ENCODE measurements around the gene ATP1B2.

Gene ATP1B2

DNA sequence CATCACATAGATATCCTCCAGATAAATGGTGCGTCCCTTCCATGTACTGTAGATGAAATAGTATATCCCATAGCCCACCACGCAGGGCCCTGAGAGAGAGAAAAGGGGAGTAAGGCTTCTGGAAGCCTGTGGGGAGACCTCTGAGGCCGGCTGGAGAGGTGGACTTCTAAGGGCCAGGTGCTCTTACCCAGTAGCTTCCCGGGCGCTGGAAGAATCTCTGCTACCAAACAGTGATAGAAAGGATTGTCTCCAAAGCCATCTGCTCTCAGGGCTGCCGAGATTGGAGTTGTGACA is 23.8 kb upstream of the ATP1B2 start:
- H3K4me3 ChIP-seq (ENCODE audit: low read depth, low read length): peak overlapping the region; percentile 86
- TF ChIP-seq, protein P1, sequence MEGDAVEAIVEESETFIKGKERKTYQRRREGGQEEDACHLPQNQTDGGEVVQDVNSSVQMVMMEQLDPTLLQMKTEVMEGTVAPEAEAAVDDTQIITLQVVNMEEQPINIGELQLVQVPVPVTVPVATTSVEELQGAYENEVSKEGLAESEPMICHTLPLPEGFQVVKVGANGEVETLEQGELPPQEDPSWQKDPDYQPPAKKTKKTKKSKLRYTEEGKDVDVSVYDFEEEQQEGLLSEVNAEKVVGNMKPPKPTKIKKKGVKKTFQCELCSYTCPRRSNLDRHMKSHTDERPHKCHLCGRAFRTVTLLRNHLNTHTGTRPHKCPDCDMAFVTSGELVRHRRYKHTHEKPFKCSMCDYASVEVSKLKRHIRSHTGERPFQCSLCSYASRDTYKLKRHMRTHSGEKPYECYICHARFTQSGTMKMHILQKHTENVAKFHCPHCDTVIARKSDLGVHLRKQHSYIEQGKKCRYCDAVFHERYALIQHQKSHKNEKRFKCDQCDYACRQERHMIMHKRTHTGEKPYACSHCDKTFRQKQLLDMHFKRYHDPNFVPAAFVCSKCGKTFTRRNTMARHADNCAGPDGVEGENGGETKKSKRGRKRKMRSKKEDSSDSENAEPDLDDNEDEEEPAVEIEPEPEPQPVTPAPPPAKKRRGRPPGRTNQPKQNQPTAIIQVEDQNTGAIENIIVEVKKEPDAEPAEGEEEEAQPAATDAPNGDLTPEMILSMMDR (IDR thresholded peaks at IDR 0.05; ENCODE audit: low read depth, low read length): no peak

DNA sequence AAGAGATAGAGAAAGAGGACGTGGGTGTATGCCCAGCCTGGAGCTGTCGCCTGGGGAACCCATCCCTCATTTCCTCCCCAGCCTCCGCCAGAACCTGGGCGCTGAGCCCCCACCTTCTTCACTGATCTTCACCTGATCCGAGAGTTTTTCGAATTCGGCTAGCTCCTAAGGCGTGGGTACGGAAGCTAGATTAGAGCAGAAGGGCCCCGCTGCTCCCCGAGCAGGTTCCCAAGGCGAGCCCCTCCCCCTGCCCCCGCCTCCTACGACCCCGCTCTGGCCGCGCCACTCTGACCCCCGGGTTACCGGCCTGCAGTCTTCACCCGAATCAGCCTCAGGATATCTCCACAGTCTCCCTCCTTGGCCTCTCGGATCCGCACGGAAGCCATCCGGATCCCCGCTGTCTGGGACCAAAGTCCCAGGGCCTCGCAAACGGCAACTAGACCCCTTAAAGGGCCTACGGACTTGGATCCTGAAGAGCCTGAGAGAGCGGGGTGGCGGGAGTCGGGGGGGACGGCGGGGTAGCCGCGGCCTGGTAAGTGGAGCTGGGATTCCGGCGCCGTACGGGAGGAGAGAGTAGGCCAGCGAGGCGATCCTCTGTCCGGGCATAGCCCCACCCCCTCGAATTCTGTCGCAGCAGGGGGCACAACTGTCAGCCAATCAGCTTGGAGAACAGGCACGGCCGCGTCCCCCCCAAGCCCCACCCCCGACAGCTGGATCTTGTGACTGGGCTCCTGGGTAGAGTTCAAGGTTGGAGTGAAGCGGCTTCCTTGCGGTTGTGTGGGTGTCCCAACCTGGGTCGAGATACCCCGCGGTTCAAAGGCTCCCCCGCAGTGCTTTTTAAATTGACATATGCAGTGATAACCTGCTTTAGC is 23.2 kb upstream of the ATP1B2 start, which contains the start of gene SAT2:
Gene SAT2, minus strand, starts transcription at position 572 of the 872 bp plus-strand sequence. Its CDS starts 186 bp downstream, at position 386.
- peak within 1 kb of the TSS; percentile 86 for H3K4me3 ChIP-seq (ENCODE audit: low read depth, low read length)
- TF ChIP-seq, protein P1 (IDR thresholded peaks at IDR 0.05; ENCODE audit: low read depth, low read length): no peak

DNA sequence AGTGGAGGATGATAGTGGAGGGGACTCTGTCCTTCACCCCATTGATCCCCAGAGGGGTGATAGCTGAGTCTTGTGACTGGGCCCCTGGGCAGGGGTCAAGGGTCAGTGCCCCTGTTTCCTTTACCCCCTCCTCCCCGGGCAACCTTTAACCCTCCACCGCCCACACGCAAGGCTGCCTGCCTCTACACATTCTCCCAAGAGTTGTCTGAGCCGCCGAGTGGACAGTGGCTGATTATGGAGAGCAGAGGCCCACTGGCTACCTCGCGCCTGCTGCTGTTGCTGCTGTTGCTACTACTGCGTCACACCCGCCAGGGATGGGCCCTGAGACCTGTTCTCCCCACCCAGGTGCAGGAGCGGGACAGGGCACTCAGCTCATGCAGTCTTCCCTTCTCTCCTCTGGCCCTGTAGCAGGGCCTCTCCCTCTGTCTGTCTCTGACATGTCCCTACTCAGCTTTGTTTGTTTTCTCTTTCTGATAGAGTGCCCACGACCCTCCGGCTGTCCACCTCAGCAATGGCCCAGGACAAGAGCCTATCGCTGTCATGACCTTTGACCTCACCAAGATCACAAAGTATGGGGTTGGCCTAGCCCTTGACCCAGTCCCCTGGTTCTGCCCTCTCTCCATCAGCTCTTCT is 20.7 kb upstream of the ATP1B2 start, which contains the start of gene SHBG:
Gene SHBG, plus strand, starts transcription at position 197 of the 633 bp plus-strand sequence. Its CDS starts 38 bp downstream, at position 235.
- TF ChIP-seq, protein P1 (IDR thresholded peaks at IDR 0.05; ENCODE audit: low read depth, low read length): no peak
- no peak within 1 kb of the TSS for H3K4me3 ChIP-seq (ENCODE audit: low read depth, low read length)

DNA sequence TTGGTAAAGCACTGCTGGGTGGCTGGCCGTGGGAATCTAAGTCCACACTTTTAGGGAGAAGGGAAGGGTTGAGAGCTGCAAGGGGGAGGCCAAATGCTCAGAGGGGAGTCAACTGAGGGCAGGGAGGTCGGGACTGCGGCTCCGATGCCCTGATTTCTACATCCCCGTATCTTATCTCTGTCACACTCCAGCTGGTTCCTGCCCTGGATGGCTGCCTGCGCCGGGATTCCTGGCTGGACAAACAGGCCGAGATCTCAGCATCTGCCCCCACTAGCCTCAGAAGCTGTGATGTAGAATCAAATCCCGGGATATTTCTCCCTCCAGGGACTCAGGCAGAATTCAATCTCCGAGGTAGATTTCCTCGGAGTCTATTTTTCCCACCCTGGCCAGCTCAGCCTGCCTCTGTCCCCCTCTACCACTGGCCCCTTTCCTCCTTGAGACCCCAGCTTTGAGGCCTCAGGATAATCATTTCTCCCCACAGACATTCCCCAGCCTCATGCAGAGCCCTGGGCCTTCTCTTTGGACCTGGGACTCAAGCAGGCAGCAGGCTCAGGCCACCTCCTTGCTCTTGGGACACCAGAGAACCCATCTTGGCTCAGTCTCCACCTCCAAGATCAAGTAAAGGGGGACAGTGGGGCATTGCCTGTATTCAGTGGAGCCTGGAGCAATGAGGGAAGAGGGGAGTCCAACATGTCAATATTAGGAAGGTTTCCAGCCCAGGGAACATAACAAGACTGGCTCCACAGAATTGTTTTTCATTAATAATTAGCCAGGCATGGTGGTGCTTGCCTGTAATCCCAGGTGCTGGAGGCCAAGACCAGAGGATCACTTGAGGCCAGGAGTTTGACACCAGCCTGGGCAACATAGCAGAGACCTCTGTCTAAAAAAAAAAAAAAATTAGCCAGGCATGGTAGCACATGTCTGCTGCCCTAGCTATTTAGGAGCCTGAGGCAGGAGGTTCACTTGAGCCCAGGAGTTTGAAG is 19.0 kb upstream of the ATP1B2 start:
- TF ChIP-seq, protein P1 (IDR thresholded peaks at IDR 0.05; ENCODE audit: low read depth, low read length): no peak
- H3K4me3 ChIP-seq (ENCODE audit: low read depth, low read length): no peak overlapping the region

DNA sequence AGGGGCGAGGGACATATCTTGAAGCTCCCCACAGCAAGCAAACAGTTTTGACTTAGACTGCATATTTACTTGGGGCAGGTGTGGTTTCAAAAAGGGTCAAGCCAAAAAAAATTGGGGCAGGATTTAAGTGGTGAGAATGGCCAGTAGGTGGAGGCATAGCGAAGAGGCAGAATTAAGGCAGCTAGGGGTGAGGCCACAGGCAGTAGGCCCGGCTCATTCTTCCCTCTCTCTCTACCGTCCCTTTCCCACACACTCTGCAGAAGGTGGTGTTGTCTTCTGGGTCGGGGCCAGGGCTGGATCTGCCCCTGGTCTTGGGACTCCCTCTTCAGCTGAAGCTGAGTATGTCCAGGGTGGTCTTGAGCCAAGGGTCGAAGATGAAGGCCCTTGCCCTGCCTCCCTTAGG is 18.2 kb upstream of the ATP1B2 start:
- no peak overlapping the region for H3K4me3 ChIP-seq (ENCODE audit: low read depth, low read length)
- TF ChIP-seq, protein P1 (IDR thresholded peaks at IDR 0.05; ENCODE audit: low read depth, low read length): peak; percentile 59; the same call in 1 of the 2 replicates

DNA sequence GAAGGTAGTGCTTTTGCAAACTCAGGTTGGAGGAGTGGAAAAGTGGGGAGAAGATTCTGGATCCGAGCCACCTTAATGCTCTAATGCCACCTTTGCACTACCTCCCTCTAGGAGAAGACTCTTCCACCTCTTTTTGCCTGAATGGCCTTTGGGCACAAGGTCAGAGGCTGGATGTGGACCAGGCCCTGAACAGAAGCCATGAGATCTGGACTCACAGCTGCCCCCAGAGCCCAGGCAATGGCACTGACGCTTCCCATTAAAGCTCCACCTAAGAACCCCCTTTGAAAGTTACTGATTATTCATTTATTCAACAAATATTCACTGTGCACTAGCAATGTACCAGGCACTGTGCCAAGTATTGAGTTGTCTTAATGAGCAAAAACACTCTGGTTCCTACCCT is 17.6 kb upstream of the ATP1B2 start:
- H3K4me3 ChIP-seq (ENCODE audit: low read depth, low read length): no peak overlapping the region
- TF ChIP-seq, protein P1 (IDR thresholded peaks at IDR 0.05; ENCODE audit: low read depth, low read length): no peak

Data from WI38 (cell line).